Measurements from ENCODE around the gene ZNF469. TPM values are rescaled to one million over a fixed set of nuclear protein-coding genes. Genes with fewer than 3 reads are reported as not detected.

ZNF469 gene
- polyA plus RNA-seq, 1 donor from 2014 or later, result not detected

DNA sequence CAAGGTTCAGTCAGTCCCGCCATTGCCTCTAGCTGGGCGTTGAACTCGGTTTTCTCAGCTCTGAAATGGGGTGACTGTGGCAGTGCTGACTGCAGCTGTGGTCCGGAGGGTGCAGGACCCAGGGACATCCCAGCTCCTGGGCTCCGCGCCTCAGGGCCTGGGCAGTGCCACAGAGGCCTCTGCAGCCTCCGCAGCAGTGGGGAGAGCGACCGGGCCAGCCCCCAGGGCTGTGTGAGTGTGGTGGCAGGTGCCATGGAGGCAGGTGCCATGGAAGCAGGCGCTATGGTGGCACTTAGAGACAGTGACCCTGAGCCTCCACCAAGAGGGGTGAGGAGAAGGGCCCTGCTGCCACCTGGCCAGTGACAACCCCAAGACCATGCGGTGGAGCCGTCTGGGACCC lies 30.9 kb downstream of the ZNF469 start:
- Histone ChIP-seq H4K20me1 (ENCODE audit: insufficient read depth) (no peaks in the 10 kb centered on the region), H3F3A (ENCODE audit: insufficient read depth, low read length, poor library complexity, severe bottlenecking) (no peaks in the 10 kb centered on the region), H3K9me2 (ENCODE audit: insufficient read depth, low read length) (no peaks in the 10 kb centered on the region), H3K27me3 (ENCODE audit: insufficient read depth, low read depth, low read length) (no peaks in the 10 kb centered on the region), H3K79me2 (replicated peaks; ENCODE audit: insufficient read depth, low read length) (no peaks in the 10 kb centered on the region), H3K9ac (ENCODE audit: low read length) (no peak overlapping the region), H3K4me2 (ENCODE audit: low read length) (no peak overlapping the region), H3K27ac (ENCODE audit: low read length) (no peak overlapping the region), H2AFZ (ENCODE audit: low read depth, low read length) (no peak overlapping the region), H3K9me3 (ENCODE audit: low read length) (no peaks in the 10 kb centered on the region), H3K36me3 (ENCODE audit: insufficient read depth, low read length) (no peaks in the 10 kb centered on the region), H3K4me3 (ENCODE audit: low read length) (no peak overlapping the region)
- TF ChIP-seq MXI1 (conservative IDR thresholded peaks at IDR 0.05; ENCODE audit: poor library complexity, severe bottlenecking) (no peak), EP300 (conservative IDR thresholded peaks at IDR 0.05; ENCODE audit: poor library complexity, severe bottlenecking) (no peak), RAD21 (conservative IDR thresholded peaks at IDR 0.05) (no peak), TAF1 (IDR thresholded peaks at IDR 0.05; ENCODE audit: low read depth) (no peak), EZH2 (IDR thresholded peaks at IDR 0.05; ENCODE audit: borderline replicate concordance, insufficient read depth, low read length, poor library complexity, severe bottlenecking) (no peak), SMC3 (conservative IDR thresholded peaks at IDR 0.05; ENCODE audit: poor library complexity) (no peak), POLR2AphosphoS5 (IDR thresholded peaks at IDR 0.05) (no peak), REST (IDR thresholded peaks at IDR 0.05; ENCODE audit: borderline replicate concordance) (no peak)
- TF ChIP-seq, protein P1, sequence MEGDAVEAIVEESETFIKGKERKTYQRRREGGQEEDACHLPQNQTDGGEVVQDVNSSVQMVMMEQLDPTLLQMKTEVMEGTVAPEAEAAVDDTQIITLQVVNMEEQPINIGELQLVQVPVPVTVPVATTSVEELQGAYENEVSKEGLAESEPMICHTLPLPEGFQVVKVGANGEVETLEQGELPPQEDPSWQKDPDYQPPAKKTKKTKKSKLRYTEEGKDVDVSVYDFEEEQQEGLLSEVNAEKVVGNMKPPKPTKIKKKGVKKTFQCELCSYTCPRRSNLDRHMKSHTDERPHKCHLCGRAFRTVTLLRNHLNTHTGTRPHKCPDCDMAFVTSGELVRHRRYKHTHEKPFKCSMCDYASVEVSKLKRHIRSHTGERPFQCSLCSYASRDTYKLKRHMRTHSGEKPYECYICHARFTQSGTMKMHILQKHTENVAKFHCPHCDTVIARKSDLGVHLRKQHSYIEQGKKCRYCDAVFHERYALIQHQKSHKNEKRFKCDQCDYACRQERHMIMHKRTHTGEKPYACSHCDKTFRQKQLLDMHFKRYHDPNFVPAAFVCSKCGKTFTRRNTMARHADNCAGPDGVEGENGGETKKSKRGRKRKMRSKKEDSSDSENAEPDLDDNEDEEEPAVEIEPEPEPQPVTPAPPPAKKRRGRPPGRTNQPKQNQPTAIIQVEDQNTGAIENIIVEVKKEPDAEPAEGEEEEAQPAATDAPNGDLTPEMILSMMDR (IDR thresholded peaks at IDR 0.05; ENCODE audit: poor library complexity, severe bottlenecking), result no peak

GRCh38 chr16:88414521-88415380 lies 32.0 kb downstream of the ZNF469 start:
- Histone ChIP-seq H3K27me3 (ENCODE audit: insufficient read depth, low read depth, low read length) (no peaks in the 10 kb centered on the region), H3K9me2 (ENCODE audit: insufficient read depth, low read length) (no peaks in the 10 kb centered on the region), H3K36me3 (ENCODE audit: insufficient read depth, low read length) (no peaks in the 10 kb centered on the region), H3K4me3 (ENCODE audit: low read length) (no peak overlapping the region), H3K27ac (ENCODE audit: low read length) (no peak overlapping the region), H3K9ac (ENCODE audit: low read length) (no peak overlapping the region), H3K9me3 (ENCODE audit: low read length) (no peaks in the 10 kb centered on the region), H2AFZ (ENCODE audit: low read depth, low read length) (no peak overlapping the region), H3K79me2 (replicated peaks; ENCODE audit: insufficient read depth, low read length) (no peaks in the 10 kb centered on the region), H3F3A (ENCODE audit: insufficient read depth, low read length, poor library complexity, severe bottlenecking) (no peaks in the 10 kb centered on the region), H4K20me1 (ENCODE audit: insufficient read depth) (no peaks in the 10 kb centered on the region), H3K4me2 (ENCODE audit: low read length) (no peak overlapping the region)
- TF ChIP-seq TAF1 (IDR thresholded peaks at IDR 0.05; ENCODE audit: low read depth) (no peak), SMC3 (conservative IDR thresholded peaks at IDR 0.05; ENCODE audit: poor library complexity) (no peak), EP300 (conservative IDR thresholded peaks at IDR 0.05; ENCODE audit: poor library complexity, severe bottlenecking) (no peak), RAD21 (conservative IDR thresholded peaks at IDR 0.05) (no peak), REST (IDR thresholded peaks at IDR 0.05; ENCODE audit: borderline replicate concordance) (no peak), EZH2 (IDR thresholded peaks at IDR 0.05; ENCODE audit: borderline replicate concordance, insufficient read depth, low read length, poor library complexity, severe bottlenecking) (no peak), POLR2AphosphoS5 (IDR thresholded peaks at IDR 0.05) (no peak), MXI1 (conservative IDR thresholded peaks at IDR 0.05; ENCODE audit: poor library complexity, severe bottlenecking) (no peak)
- TF ChIP-seq, protein P1 (IDR thresholded peaks at IDR 0.05; ENCODE audit: poor library complexity, severe bottlenecking), result no peak

Measured in neural cell (in vitro differentiated cells).